NCI-H2196 treated with DMSO at 0.1 percent for 48 hours (cell line): ENCODE measurements around the gene RALGAPA2.

Experiments used
- DNase-seq: peaks from one replicate; lab custom pipeline; 2025; ENCODE audit not compliant: unreplicated experiment; lab: John Stamatoyannopoulos, UW

RALGAPA2 gene

DNA sequence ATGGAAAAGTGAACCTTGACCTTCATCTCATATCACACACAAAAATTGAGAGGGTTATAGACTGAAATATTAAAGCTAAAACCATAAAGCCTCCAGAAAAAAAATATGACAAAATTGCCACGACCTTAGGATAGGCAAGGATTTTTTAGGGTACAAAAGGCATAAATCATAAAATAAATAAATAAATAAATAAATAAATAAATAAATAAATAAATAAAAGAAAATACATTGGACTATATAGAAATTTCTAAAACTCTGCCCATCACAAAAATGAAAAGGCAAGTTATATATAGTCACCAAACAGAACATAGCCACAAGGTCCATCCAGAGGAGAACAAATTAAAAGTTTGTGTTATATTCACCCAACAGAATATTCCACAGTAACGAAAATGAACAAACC, 235.9 kb downstream of the RALGAPA2 start:
- DNase-seq: no peak

DNA sequence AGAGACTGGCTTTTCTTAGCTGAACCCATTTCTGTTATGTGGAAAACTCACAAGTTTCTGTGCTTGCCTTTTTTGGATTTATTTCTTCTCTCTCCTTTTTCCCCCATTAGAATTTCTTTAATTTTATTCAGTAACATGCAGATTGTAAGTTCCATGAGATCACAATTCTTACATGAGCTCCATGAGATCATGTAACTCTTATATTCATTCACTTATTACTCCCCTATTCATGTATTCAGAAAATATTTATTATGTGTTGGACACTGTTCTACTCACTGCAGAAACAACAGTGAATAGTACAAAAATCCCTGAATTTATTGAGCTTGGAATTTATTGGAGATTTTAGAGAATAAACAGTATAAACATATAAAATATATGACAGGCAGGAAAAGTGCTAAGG, 238.8 kb downstream of the RALGAPA2 start:
- DNase-seq: no peak

DNA sequence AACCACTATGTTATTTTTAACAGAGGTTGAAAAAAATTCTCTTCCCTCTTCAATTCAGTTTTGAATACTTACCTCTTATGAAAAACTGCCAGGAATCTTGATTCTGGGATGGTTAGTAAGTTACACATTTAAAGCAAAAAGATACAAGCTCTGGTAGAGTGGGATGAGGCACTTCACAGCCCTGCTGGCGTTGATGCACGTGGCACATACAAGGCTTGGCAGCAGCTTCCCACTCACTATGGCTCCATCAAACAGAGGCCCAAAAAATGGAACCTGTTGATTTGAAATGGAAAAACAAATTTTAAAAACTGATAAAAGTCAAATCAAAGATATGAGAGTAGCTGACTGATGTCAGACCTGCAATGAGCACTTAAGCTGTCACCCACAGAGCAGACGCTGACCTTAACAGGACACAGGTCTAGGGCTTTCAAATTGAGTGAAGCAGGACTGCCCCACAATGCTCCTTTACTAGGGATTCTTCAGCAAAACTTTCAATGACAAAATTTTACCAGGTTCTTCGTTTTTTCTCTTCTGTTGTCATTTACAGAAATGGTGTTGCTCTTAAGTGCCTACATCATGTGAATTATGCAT, 239.7 kb downstream of the RALGAPA2 start:
- no peak for DNase-seq

DNA sequence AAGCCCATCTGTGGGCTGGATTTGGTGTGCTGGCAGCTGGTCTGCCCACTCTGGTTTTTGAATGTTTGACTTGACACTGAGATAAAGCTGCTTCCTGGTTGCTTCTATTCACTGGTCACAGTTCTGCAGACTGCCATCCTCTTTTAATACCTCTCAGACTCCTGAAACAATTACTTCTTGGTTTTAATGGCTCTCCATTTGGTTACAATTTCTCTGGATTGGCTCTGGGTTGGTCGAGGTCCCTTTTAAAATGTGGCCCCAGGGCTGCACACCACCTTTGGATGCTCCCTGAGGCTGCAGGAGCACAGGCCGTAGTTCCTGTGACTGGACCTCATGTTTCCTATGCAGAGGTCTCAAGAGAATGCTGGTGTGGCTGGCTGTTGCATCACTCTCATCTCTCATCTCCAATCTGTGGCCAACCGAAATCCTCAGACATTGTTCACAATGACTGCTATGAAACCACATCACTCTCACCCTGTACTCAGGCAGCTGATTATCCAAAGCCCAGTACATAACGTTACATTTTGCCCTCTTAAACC, 246.0 kb downstream of the RALGAPA2 start:
- DNase-seq: peak; percentile 32

DNA sequence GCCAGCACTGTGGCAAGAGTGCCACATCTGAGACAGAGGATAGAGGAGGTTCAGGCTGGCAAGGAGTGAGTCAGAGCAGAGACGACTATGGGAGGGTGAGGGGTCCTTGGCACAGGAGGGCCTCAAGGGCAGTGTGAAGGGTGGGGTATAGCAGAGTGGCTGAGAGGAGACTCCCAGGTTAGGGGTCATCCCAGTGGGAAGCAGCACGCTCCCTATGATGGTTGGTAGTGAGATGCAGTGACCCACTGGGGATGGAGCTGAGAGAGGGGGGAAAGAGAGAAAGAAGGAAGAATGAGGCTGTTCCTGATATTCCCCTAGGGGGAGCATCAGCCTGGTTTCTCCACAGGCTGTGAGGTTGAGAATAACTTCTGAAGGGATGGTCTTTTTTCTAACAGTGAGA, 247.2 kb downstream of the RALGAPA2 start:
- DNase-seq: no peak

DNA sequence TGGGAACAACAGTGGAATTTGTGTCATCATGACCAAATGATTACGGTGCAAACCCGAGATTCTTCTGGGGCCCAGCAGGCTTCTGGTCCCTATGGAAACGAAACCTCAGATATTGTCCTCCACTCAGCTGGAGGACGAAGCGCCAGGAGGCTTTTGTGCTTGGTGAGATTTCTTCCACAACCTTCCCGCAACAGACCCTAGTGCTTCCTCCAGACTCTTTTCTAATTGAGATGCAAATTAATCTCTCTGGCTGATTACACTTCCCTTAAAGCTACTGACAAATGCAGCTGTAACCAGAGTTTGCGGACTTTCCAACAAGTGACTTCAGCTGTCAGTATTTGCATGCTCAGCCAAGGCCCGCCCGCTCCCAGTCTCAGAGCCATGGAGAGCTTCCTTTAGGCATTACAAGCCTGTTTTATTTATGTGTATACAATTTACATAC, 248.5 kb downstream of the RALGAPA2 start:
- no peak for DNase-seq

DNA sequence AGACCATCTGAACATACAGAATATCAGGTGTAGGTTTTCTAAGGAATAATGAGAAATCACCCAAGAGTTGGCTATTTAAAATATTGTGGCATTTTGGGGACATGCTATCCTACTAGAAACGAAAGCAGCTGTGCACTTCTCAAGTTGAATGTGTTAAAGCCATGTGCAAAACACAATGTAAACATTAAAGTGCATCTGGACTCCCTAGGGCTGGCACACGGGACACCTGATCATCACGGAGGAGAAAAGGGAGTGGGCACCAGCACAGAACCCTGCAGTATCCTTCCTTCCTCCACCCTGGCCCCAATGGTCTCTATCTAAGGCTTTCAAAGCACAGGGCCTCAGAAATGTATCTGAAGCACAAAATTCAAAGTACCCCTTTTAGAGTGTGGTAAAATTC, 250.3 kb downstream of the RALGAPA2 start:
- DNase-seq: no peak

DNA sequence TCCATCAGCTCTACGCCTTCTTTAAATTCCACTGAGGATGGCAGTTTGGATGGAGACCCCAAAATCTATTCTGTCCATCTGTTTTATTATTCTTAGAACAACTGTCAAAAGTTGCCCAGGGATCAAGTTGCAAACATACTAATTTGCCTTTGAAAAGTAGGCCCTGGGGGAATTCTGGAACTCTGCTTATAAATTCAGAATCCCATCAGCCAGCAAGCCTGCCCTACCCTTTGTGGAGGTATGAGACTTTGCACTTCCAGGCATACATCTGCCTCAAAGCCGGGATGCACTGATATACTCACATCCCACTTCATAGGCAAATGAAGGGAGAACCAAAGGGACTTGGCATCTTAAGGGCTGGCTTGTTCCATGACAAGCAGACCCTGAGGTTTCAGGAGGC, 250.9 kb downstream of the RALGAPA2 start:
- no peak for DNase-seq

DNA sequence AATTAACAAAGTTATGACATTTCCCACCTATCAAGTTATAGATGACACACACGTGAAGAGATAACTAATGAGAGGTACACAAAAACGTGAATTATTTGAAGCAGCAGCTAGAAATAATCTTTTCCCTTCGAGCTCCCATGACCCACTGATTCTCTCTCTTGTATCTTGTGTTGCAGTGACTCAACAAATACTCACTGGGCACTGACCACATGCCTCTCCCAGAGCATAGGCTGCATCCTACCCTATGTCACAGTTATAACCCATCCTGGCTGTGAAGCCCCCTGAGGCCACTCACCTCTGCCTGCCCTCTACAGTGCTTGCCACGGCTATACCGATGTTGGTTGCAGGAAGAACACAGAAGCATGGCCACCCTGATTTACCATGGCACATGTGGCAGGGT, 252.7 kb downstream of the RALGAPA2 start:
- DNase-seq: no peak

DNA sequence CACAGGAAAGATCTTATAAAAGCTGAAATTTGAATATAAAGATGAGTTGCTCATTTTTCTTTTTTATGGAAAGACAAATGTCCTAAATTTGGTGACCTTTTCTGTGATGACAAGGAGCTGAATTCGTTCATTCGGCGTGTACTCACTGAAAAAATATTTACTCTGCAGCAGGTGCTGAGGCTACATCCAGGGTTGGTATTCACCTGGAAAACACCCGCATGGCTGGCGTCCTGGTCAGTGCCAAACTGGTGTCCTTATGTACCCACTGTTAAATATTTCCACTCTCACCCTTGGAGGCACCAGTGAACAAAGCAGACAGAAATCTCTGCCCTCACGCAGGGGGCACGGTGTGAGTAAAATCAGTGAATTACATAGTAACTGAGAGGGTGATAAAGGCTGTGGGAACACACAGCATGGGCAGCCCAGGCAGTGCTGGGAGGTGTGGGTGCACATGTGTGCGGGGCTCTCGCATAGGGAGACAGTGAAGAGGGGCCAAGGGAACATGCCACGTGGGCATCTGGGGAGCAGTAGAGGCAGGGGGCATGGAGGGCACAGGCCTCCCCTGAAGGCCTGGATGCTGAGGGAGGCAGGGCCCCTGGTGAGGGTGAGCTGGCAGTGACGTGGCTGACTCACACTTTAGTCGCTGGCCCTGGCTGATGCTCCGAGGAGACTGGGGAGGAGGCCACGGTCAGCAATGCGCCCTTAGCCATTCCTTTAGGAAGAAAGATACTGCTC, 254.9 kb downstream of the RALGAPA2 start:
- peak; percentile 18 for DNase-seq

DNA sequence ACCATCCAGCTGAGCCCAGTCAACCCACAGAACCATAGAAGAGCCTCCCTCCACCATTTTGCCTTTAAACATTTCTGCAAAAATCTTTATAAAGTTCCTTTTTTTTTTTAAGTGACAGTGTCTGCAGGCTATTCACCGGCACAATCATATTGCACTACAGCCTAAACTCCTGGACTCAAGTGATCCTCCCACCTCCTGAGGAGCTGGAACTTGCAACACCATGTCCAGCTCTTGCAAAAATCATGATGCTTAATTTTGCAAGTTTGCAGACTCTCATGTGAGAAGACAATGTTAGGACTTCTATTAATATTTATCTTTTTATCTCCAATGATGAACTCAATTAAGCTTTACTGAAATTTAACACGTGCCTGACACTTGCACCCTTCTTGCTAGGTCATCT, 255.7 kb downstream of the RALGAPA2 start:
- DNase-seq: no peak

DNA sequence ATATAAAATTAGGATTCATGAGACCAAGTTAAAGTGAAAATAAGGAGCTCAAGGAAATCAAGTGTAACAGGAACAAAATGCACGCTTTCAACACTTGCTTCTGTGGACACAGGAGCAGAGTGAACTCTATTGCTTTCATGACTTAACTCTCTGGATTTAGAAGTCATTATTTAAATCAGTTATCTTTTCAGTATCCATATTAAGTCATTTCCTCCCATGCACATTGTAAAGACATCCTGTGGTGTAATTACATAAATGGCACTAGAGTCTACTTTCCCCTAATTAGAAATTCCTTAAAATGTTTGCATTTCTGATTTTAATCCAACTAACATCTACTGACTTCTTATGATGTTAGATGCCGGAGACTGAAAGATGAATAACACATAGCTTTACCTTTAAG, 256.5 kb downstream of the RALGAPA2 start:
- no peak for DNase-seq

DNA sequence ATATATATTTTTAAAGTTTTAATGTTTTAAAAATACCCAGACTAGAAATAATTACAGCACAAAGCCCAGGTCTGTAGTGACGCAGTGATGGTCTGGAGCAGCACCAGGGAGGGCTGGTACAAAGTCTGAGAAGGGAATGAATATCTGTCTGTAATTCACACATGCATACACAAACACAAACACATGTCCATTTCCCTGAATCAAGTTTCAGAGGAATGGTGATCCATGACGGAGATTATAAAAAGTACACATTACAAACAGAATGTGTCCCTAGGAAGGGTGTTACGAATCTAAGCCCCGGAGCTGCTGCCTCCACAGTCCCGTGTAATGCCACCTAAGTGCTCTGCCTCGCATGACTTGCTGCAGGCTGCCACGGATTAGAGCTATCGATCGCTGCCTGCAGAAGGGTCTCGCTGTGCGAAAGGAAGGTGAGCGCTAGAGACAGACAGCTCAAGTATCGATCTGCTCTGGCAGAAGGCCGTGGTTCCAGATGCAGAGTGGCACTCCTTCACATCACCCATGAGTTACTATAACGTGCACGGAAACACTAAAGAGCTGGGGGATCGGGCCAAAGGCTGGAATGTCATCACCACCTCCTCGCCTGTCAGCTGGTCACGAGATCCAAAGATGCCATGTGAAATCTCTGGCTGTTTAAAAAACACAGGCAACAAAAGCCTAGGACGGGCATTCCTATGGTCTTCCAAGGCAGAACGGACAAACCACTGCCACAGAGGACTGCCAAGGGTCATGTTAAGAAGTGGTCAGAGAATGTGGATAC, 257.4 kb downstream of the RALGAPA2 start:
- DNase-seq: no peak

DNA sequence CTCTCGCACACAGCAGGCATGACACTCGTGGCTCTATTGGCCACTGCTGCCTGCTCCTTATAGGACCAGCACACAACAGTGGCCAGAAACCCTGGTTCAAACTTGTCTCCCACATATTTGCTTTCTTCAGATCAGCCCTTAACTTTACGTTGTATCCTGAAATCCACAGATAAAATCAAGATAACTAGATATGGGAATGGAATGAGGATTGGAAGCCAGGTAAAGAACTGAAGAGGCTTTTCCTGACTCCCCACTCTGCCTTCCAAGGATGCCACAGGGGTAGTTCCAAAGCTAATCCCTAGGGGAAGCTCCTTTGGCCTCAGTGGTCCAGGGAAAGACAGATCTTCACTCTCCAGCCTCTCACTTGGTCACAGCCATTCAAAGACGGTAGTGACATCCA, 258.1 kb downstream of the RALGAPA2 start:
- DNase-seq: no peak

DNA sequence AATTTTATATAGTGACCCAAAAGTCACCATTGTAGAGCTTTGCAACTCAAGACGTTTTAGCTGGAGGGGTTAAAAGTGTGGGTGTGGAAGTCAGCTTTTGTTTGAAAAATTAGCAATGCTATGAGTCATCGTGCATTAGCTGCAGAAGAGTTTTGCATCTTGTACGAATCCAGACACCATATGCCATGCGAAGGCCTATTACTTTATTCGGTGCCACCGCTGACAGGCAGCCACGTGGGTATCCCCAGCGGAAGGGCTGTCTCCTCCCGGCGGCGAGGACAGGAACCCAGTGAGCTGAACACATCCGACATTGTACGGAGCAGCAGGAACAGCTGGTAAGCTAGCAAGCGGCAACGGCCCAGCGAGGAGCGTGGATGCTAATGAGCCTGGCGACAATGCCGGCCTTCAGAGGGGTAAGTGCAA, 260.2 kb downstream of the RALGAPA2 start:
- no peak for DNase-seq

DNA sequence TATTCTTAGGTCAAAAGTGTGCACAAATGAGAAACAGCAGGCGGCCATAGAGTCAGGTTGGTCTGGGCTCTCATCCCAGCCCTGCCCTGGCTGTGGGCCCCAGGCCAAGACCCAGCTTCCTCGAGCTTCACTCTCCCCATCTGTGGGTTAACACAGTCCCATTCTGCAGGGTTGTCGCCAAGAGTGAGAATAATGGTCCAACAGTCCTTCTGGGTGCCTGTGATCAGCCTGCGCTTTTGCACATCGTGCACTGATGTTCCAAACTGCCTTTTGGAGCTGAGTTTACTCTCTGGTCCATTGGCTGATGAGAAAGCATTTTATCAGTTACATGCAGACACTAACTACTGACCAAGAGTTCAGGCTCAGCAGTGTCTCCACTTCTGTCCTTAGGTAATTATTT, 261.9 kb downstream of the RALGAPA2 start:
- DNase-seq: peak; percentile 33

DNA sequence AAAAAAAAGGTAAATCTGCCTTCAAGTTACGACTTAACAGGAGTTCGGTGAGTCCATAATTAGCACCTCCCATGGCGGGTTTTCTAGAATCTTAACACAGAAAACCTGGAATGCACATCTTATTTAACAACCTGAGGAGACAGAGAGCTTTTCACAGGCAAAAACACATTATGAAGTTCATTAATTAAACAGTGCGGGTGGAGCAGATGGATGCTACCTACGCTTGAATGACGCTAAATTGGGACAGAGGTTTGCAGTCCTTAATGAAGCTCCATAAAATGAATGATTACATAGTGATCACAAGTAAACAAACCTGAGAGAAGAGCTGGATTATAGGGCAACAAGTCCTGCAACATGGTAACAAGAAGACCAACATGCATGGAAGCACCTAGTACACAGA, 263.6 kb downstream of the RALGAPA2 start:
- no peak for DNase-seq

DNA sequence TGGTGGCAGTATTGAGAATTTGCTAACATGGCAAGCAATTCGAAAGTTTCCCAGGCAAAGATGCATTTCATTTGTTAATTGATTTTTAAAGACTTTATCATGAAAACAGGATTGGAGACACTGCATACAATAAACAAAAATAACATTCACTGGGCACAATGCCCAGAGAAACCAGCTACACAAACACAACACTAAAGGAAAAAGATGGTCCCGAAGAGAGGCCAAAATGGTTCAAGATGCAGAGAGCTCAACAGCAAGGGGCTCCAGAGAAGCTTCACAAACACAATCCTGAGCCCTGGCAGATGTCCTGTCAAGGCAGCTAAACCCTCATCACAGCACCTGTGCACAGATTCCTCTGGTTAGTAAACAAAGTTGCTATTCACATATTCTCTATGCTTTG, 265.2 kb downstream of the RALGAPA2 start:
- DNase-seq: no peak

DNA sequence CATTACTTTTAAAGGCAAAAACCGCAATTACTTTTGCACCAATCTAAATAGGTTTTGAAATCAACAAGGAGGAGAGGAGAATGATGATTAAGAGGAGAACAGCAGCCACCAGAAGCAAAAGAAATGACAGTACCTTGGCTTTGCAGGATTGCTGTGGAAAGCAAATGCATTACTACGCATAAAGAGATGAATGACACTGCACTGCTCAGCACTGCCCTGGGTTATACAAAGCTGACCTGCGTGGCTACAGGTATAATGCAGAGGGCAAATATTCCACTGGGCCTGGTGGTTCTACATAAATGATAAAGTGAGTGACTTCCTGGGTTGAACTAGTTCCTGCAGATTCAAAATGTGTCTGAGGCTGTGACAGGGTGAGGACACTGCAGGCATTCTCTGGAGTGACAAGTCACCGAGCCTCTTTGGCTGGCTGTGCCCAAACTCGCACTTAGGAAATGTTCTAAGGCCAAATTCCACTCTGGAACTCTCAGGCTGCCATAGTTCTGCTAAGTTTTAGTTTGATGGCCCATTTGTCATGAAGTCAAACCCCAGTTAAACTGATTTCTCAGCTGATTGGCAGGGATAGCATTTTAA, 265.9 kb downstream of the RALGAPA2 start:
- no peak for DNase-seq

DNA sequence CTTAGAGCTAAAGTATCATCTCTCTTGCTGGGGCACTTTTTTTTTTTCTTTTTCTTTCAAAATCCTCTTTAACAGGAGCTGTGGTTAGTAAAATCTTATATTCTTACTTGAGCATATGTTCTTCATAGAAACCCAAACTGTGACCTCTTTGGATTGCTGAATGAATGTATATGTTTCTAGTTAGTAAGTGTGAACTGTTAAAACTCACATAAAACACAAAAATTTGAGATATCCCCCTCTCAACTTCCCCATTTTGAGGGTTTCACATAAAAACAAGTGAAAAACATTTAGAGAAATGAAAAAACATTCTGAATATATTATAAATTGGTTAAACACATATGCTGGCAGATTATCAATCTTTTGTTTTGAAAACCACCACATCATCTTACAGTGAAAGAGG, 266.4 kb downstream of the RALGAPA2 start:
- no peak for DNase-seq

DNA sequence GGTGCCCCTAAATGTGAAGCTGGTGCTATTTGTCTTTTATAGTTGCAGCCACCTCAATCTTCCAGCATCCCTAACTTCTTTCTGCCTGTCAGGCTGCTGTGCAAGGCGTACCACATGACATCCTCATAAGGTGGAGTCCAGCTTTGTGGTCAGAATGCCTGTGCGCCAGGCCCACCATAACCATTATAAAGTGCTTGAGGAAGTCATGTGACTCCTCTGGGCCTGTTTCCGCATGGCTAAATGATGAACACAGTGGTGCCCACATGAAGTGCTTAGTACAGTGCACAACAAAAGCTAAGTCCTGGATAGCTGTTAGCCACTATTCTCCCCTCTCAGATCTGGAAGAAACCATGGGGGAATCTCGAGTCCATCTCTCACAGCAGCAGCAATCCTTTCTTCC, 268.9 kb downstream of the RALGAPA2 start:
- DNase-seq: no peak

DNA sequence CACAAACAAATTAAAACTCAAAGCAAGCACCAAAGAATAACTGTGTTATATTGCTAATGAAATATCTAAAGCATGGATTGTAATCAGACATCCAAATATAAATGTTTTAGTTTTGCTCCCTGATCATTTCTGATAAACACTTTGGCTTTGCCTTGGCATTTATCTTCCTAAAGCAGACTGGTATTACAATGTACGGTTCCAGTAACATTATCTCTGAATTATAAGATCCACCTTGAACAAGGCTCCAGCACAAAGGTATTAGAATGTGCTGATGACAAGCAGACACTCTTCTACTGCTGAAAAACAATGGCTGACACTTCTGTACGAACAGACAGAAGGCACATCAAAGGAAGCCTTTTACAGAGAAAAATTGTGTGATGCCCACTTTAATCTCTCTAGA, 270.0 kb downstream of the RALGAPA2 start:
- no peak for DNase-seq
